PC-9 (cell line): ENCODE data around the gene CCT3. TPM values are rescaled to one million over a fixed set of nuclear protein-coding genes. Genes with fewer than 3 reads are reported as not detected.
A peak's percentile ranks its signal among the peaks of the same experiment; 100 is the strongest.
"Not testable (repeated sequence)": the region's sequence is repeated elsewhere in the genome, so short reads cannot be mapped to it uniquely, and the experiment has no call there.

ENCODE experiments used
- BruUV-seq: library from RNA; stranded (reverse); fragments of 400-500 nt; replicated peaks from 2 replicates; lab custom pipeline; 2021; lab: Mats Ljungman, UMichigan
- CTCF ChIA-PET: fragments of 300-600 bp; sonication (Branson Sonifier 250); formaldehyde crosslinking; loops from one replicate; lab custom pipeline; 2022; ENCODE audit warnings: antibody characterized with exemption; lab: Charles Lee
- POLR2A ChIA-PET: fragments of 300-600 bp; sonication (Branson Sonifier 250); formaldehyde crosslinking; loops from one replicate; lab custom pipeline; 2022; ENCODE audit warnings: antibody characterized with exemption; ENCODE audit not compliant: unreplicated experiment; lab: Charles Lee
- DNase-seq, 2 experiments: peaks; one replicate each; pipeline versions ENCODE4 v3.0.0 to v3.0.0-alpha.2; 2015 to 2022; ENCODE audit warnings: mixed read lengths in 1 of 2
- H2AFZ ChIP-seq: fragments of 200-600 bp; sonication (generic); 2 replicates; pipeline ENCODE4 v1.8.1; 2017; ENCODE audit warnings: antibody characterized with exemption
- H3F3A ChIP-seq: fragments of 200-600 bp; sonication (generic); 2 replicates; pipeline ENCODE4 v1.8.1; 2017; ENCODE audit warnings: antibody characterized with exemption, mild to moderate bottlenecking, low read depth; ENCODE audit not compliant: insufficient read depth
- H3K27ac ChIP-seq: fragments of 200-600 bp; sonication (generic); 2 replicates; pipeline ENCODE4 v1.6.1; 2016; ENCODE audit warnings: mixed run types
- H3K27me3 ChIP-seq: fragments of 200-600 bp; sonication (generic); 2 replicates; pipeline ENCODE4 v1.6.1; 2016; ENCODE audit warnings: low read depth, mixed run types; ENCODE audit not compliant: insufficient read depth
- H3K36me3 ChIP-seq: fragments of 200-600 bp; sonication (generic); 2 replicates; pipeline ENCODE4 v1.6.1; 2016; ENCODE audit warnings: low read depth, mixed run types
- H3K4me1 ChIP-seq: fragments of 200-600 bp; sonication (generic); replicated peaks from 2 replicates; pipeline ENCODE4 v1.6.1; 2016; ENCODE audit warnings: mixed run types; ENCODE audit not compliant: insufficient read depth
- H3K4me2 ChIP-seq: fragments of 200-600 bp; sonication (generic); 2 replicates; pipeline ENCODE4 v1.6.1; 2017; ENCODE audit warnings: mixed run types
- H3K4me3 ChIP-seq: fragments of 200-600 bp; sonication (generic); 2 replicates; pipeline ENCODE4 v1.6.1; 2016; ENCODE audit warnings: mixed run types
- H3K79me2 ChIP-seq: fragments of 200-600 bp; sonication (generic); 2 replicates; pipeline ENCODE4 v1.6.1; 2017; ENCODE audit warnings: low read depth, mixed run types
- H3K9me2 ChIP-seq: fragments of 200-600 bp; sonication (generic); 2 replicates; pipeline ENCODE4 v1.8.1; 2017; ENCODE audit warnings: mild to moderate bottlenecking; ENCODE audit not compliant: insufficient read depth
- H3K9me3 ChIP-seq: fragments of 200-600 bp; sonication (generic); 2 replicates; pipeline ENCODE4 v1.8.1; 2016; ENCODE audit warnings: low read depth; ENCODE audit not compliant: insufficient read depth
- H4K20me1 ChIP-seq: fragments of 200-600 bp; sonication (generic); 2 replicates; pipeline ENCODE4 v1.8.1; 2017; ENCODE audit not compliant: insufficient read depth
- CTCF ChIP-seq: fragments of 200-600 bp; sonication (generic); conservative IDR thresholded peaks from 2 replicates; pipeline ENCODE4 v1.6.1; 2017; ENCODE audit warnings: mixed run types, antibody characterized with exemption, mild to moderate bottlenecking, moderate library complexity
- EZH2 ChIP-seq: fragments of 200-600 bp; sonication (generic); IDR thresholded peaks from 2 replicates; pipeline ENCODE4 v1.8.0; 2017; ENCODE audit warnings: antibody characterized with exemption, low read depth
- intact Hi-C: fragments of 100-400 bp; cut with micrococcal nuclease; formaldehyde crosslinking; loops from one replicate; pipeline ENCODE4 v1.10.0; 2022; ENCODE audit not compliant: unreplicated experiment
- total RNA-seq: library from RNA; stranded (reverse); gene quantifications from 2 replicates; pipeline ENCODE4 v1.2.3, GENCODE V29; 2021

CCT3 gene
- total RNA-seq, 1 experiment from 2014 or later, result 317 TPM

DNA sequence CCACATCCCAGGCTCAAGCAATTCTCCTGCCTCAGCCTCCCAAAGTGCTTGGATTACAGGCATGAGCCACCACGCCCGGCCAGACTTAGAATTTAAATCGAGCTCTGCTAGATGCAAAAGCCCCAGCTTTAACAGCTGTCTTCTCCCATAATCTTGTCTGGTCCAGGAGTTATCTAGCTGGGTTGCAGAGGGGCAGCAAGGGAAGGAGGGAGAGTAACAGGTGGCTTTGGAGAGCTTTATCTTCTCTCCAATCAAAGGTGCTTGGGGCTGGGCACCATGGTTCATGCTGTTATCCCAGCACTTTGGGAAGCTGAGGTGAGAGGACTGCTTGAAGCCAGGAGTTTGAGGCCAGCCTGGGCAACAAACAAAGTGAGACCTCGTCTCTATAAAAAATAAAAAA lies 34.8 kb upstream of the CCT3 start:
- intact Hi-C loops, result no loop called here
- POLR2A ChIA-PET, result interaction anchor here (0.7 kb wide), 1 partner anchor 1248 kb away, joined by 3 read pairs; no protein-coding TSS in a partner anchor
- Histone ChIP-seq H3K79me2 (no peaks in the 10 kb centered on the region), H3K9me2 (no peaks in the 10 kb centered on the region), H3F3A (peaks cover 16% of the 10 kb centered on the region), H3K9me3 (no peaks in the 10 kb centered on the region), H3K27me3 (no peaks in the 10 kb centered on the region), H3K27ac (no peak overlapping the region), H3K36me3 (no peaks in the 10 kb centered on the region), H4K20me1 (no peaks in the 10 kb centered on the region), H2AFZ (no peak overlapping the region), H3K4me1 (peaks cover 43% of the 10 kb centered on the region), H3K4me3 (no peak overlapping the region), H3K4me2 (no peak overlapping the region)
- CTCF ChIA-PET, result interaction anchor here (1.0 kb wide), 1 partner anchor 73 kb away, joined by 3 read pairs; no protein-coding TSS in a partner anchor
- BruUV-seq, result no TSS peak
- no peak for TF ChIP-seq CTCF
- TF ChIP-seq EZH2, result no peak
- no peak for DNase-seq

DNA sequence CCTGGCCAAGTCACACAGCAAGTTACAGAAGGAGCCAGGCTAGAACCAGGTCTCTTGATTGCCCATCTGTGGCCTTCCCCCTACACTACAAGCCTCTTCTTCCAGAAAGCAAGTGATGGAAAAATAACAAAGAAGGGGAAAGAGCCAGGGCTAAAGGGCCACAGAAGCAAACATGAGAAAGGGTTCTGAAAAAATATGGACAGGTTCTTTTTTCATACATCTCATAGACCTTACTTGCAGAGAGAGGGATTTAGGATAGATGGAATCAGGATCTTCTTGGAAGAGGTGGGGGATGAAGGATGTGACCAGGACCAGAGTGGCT lies 34.1 kb upstream of the CCT3 start:
- no peak for TF ChIP-seq EZH2
- TF ChIP-seq CTCF, result no peak
- intact Hi-C loops, result no loop called here
- Histone ChIP-seq H3K27ac (no peak overlapping the region), H3K36me3 (no peaks in the 10 kb centered on the region), H3K27me3 (no peaks in the 10 kb centered on the region), H3K4me3 (no peak overlapping the region), H3K79me2 (no peaks in the 10 kb centered on the region), H3K9me3 (no peaks in the 10 kb centered on the region), H3K9me2 (no peaks in the 10 kb centered on the region), H4K20me1 (no peaks in the 10 kb centered on the region), H3F3A (peaks cover 23% of the 10 kb centered on the region), H2AFZ (no peak overlapping the region), H3K4me1 (peaks cover 43% of the 10 kb centered on the region), H3K4me2 (no peak overlapping the region)
- ChIA-PET POLR2A (interaction anchor here (0.7 kb wide), 1 partner anchor 1248 kb away, joined by 3 read pairs; no protein-coding TSS in a partner anchor), CTCF (no interaction called here)
- no TSS peak for BruUV-seq
- no peak for DNase-seq

DNA sequence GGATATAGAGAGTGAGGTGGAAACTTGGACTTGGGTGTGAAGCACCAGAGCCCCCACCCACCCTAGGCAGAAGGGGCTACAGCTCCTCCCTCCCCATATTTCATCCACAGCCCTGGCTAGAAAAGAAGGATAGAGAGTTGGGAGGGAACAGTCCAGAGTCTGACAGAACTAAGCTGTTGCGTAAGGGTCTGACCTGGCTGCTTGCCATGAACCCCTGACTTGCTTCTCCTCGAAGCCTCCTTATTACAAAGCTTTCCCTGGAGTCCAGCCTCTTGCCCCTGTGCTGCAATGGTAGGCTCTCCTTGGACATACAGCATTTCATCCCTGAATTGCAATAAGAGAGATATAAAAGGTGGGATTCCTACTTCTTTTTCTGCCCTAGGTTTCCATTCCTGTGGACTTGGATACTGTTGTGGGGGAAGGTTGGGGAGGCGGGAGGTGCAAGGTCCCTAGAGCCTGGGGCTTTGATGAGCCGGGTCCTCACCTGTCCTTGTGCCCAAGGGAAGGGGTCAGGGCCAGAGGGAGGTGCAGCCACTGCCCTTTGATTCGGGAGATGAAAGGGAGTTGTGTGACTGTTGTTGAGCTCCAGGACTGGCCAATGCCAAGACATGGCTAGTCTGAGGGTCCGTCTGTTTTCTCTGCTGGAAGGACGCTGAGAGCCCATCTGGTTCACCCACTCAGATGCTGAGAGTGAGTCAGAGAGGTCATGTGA lies 33.6 kb upstream of the CCT3 start:
- Histone ChIP-seq H3K4me3 (no peak overlapping the region), H3F3A (peaks cover 22% of the 10 kb centered on the region), H2AFZ (no peak overlapping the region), H4K20me1 (no peaks in the 10 kb centered on the region), H3K36me3 (no peaks in the 10 kb centered on the region), H3K4me2 (no peak overlapping the region), H3K9me2 (no peaks in the 10 kb centered on the region), H3K27me3 (no peaks in the 10 kb centered on the region), H3K27ac (no peak overlapping the region), H3K79me2 (no peaks in the 10 kb centered on the region), H3K9me3 (no peaks in the 10 kb centered on the region), H3K4me1 (peaks cover 48% of the 10 kb centered on the region)
- no TSS peak for BruUV-seq
- no peak for DNase-seq
- intact Hi-C loops, result no loop called here
- TF ChIP-seq EZH2, result no peak
- TF ChIP-seq CTCF, result no peak
- ChIA-PET POLR2A (no interaction called here), CTCF (interaction anchor here (1.1 kb wide), 1 partner anchor 74 kb away, joined by 3 read pairs; no protein-coding TSS in a partner anchor)

DNA sequence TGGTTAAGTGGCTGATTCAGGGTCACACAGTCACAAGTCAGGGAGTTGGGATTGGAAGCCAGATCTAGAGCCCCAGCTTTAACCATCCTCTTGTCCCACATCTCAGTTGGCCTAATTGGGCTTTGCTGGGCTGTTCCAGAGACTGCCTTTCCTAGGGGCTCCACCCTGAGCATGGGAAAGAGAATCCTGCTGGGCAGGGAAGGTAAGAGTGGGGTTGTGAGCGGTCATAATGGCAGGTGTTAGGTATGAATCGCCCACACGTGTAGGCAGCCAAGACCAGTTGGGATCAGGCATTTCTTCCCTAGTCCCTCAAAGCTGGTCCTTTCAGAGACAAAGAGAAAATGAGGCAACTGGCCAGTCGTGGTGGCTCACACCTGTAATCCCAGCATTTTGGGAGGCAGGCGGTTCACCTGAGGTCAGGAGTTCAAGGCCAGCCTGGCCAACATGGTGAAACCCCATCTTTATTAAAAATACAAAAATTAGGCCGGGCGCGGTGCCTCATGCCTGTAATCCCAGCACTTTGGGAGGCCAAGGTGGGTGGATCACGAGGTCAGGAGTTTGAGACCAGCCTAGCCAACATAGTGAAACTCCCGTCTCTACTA lies 31.7 kb upstream of the CCT3 start:
- H3K9me3 ChIP-seq, intact Hi-C loops, H4K20me1 ChIP-seq, H3K79me2 ChIP-seq, DNase-seq, H3K27ac ChIP-seq, POLR2A ChIA-PET, H3K27me3 ChIP-seq, H3K9me2 ChIP-seq, H3K36me3 ChIP-seq: not testable (repeated sequence)
- CTCF ChIA-PET, result interaction anchor here (1.0 kb wide), 1 partner anchor 16 kb away, joined by 3 read pairs; no protein-coding TSS in a partner anchor
- H3K4me1 ChIP-seq, result peaks cover 45% of the 10 kb centered on the region
- H3K4me2 ChIP-seq, result peak overlapping the region; percentile 93
- H3F3A ChIP-seq, result peaks cover 21% of the 10 kb centered on the region
- peak overlapping the region; percentile 96 for H2AFZ ChIP-seq
- peak overlapping the region; percentile 71; the same call in 1 of the 2 replicates for H3K4me3 ChIP-seq
- TSS peak; percentile 54 for BruUV-seq
